Esophagus squamous epithelium (tissue), 5 donors: ENCODE measurements around the gene IL5RA. TPM values are rescaled to one million over a fixed set of nuclear protein-coding genes. Genes with fewer than 3 reads are reported as not detected.
A peak's percentile ranks its signal among the peaks of the same experiment; 100 is the strongest.

Source experiments
- DNase-seq: peaks from one replicate; lab custom pipeline; 2025; lab: John Stamatoyannopoulos, UW
- H3K27ac ChIP-seq, 4 donors: fragments of 200-600 bp; sonication (generic); one replicate each; pipeline ENCODE4 v1.5.1; 2016 to 2019; ENCODE audit warnings: mild to moderate bottlenecking in 1 of 4
- H3K27me3 ChIP-seq, 4 donors: fragments of 200-600 bp; sonication (generic); 1 replicate in 3 of 4; 2 replicates in 1 of 4; pipeline versions ENCODE4 v1.5.1 to v1.6.0; 2017 to 2021; ENCODE audit warnings: antibody characterized with exemption in 1 of 4
- H3K36me3 ChIP-seq, 3 donors: fragments of 200-600 bp; sonication (generic); one replicate each; pipeline ENCODE4 v1.5.1; 2016 to 2019
- H3K4me1 ChIP-seq, 3 donors: fragments of 200-600 bp; sonication (generic); one replicate each; pipeline ENCODE4 v1.5.1; 2017 to 2019
- H3K4me3 ChIP-seq, 4 donors: fragments of 200-600 bp; sonication (generic); 1 replicate in 3 of 4; 2 replicates in 1 of 4; pipeline ENCODE4 v1.5.1; 2016 to 2019; ENCODE audit warnings: mild to moderate bottlenecking in 2 of 4, moderate library complexity in 1 of 4
- H3K9me3 ChIP-seq, 3 donors: fragments of 200-600 bp; sonication (generic); one replicate each; pipeline ENCODE4 v1.5.1; 2016 to 2019
- POLR2A ChIP-seq, 4 donors: fragments of 450-650 bp; IDR thresholded peaks; one replicate each; pipeline ENCODE4 v1.6.1; 2017; ENCODE audit warnings: antibody characterized with exemption in 4 of 4, mild to moderate bottlenecking in 4 of 4, moderate library complexity in 3 of 4
- WGBS, 2 donors: methylation state at CpG; one replicate each; pipeline ENCODE4 v1.1.5; 2018; 5-methylcytosine and 5-hydroxymethylcytosine counted together
- intact Hi-C: fragments of 100-400 bp; cut with DNase I; formaldehyde crosslinking; loops from one replicate; pipeline ENCODE4 v1.15.0; 2022
- total RNA-seq, 4 donors: library from RNA; depleted of rRNA; stranded (reverse); fragments of >200 nt; gene quantifications; one replicate each; pipeline ENCODE4 v1.1.0, GENCODE V29; 2016
- TF ChIP-seq, protein P1 (sequence below), 6 experiments: fragments of 450-650 bp in 4 of 6; fragments of 200-600 bp in 2 of 6; sonication (generic) in 2 of 6; IDR thresholded peaks; one replicate each; pipeline ENCODE4 v1.5.1; 2016 to 2019; ENCODE audit warnings: antibody characterized with exemption in 6 of 6, mild to moderate bottlenecking in 4 of 6, moderate library complexity in 4 of 6
- donor health status: DM: yes; HTN: yes; CAD: no.

IL5RA gene
- total RNA-seq, 4 donors from 2014 or later: 0.95 TPM; not detected in 3

GRCh38 chr3:3064297-3064696, 45.9 kb downstream of the IL5RA start:
- intact Hi-C loops: no loop called here
- H3K9me3 ChIP-seq: no peaks in the 10 kb centered on the region
- H3K4me3 ChIP-seq: no peak overlapping the region
- no peak for TF ChIP-seq POLR2A (IDR thresholded peaks at IDR 0.05)
- TF ChIP-seq, protein P1, sequence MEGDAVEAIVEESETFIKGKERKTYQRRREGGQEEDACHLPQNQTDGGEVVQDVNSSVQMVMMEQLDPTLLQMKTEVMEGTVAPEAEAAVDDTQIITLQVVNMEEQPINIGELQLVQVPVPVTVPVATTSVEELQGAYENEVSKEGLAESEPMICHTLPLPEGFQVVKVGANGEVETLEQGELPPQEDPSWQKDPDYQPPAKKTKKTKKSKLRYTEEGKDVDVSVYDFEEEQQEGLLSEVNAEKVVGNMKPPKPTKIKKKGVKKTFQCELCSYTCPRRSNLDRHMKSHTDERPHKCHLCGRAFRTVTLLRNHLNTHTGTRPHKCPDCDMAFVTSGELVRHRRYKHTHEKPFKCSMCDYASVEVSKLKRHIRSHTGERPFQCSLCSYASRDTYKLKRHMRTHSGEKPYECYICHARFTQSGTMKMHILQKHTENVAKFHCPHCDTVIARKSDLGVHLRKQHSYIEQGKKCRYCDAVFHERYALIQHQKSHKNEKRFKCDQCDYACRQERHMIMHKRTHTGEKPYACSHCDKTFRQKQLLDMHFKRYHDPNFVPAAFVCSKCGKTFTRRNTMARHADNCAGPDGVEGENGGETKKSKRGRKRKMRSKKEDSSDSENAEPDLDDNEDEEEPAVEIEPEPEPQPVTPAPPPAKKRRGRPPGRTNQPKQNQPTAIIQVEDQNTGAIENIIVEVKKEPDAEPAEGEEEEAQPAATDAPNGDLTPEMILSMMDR (IDR thresholded peaks at IDR 0.05): no peak
- H3K27me3 ChIP-seq: no peaks in the 10 kb centered on the region
- no peak overlapping the region for H3K27ac ChIP-seq
- DNase-seq: no peak
- peaks cover 0 to 14% (median 0%) of the 10 kb centered on the region in 3 donors for H3K4me1 ChIP-seq
- 40 to 65% methylated on average over 4 of the region's 4 CpGs for WGBS, 2 donors
- H3K36me3 ChIP-seq: no peaks in the 10 kb centered on the region

DNA sequence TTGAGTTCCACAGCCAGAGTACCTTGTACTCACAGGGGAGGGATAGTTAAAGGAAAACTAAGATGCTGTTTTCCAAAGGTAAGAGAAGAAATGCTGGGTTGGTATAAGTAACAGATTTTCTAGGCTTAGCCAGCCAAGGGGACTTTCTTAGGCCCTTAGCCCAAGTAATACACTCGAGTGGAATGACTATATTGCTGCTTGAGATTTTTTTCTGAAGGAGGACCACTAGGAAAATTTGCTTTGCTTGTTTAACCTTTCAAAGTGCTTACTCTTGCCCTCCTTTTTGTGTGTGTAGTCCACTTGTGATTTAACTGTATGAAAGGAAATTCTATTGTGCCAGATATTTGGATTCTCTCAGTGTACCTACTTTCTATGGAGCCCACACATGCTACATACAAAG, 50.5 kb downstream of the IL5RA start:
- intact Hi-C loops: no loop called here
- TF ChIP-seq, protein P1 (IDR thresholded peaks at IDR 0.05): no peak
- no peak for TF ChIP-seq POLR2A (IDR thresholded peaks at IDR 0.05)
- no peaks in the 10 kb centered on the region for H3K9me3 ChIP-seq
- H3K27me3 ChIP-seq: no peaks in the 10 kb centered on the region
- H3K27ac ChIP-seq: no peak overlapping the region
- no peaks in the 10 kb centered on the region for H3K4me1 ChIP-seq
- H3K36me3 ChIP-seq: no peaks in the 10 kb centered on the region
- no peak overlapping the region for H3K4me3 ChIP-seq
- DNase-seq: no peak
- whole genome bisulfite sequencing, 2 donors: 57% methylated on average over 1 of the region's 1 CpG

- no peak overlapping the region for H3K27ac ChIP-seq
- DNase-seq: no peak
- intact Hi-C loops: no loop called here
Measured at GRCh38 chr3:3053974-3054373, 56.2 kb downstream of the IL5RA start.

DNA sequence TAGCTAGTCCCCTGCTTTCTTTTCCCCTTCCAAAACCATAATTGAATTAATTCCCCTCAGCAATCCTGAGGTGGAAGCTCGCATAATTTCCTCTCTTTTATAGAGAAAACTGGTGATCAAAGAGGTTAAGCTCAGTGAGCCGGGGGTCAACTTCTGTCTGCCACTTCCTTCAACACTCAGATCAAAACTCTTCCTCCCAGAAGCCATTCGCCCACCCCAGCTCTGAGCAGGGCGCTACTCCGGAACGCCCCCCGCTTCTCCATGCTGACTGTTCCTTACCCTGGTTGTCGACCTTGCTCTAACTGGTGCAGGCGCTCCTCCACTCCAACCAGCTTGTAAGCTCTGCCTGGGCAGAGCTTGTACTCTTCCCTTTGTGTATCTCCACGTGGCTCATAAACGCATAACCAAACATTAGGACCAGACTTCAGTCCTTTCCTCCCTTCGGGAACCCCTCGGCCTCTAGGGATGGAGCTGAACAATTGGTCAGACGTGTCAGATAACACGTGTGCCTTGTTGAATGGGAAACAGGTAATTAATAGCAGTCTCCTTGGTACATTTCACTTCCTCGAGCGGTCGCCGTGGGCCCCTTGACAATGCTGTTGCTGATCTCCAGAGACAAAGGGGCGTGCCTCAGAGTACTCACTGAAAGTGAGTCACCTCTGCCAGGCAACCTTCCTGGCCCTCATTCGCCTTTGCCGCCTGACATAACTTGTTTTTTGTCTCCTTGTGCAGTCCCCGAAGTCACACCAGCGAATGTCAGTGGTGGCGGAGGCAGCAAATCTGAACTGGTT, 71.8 kb downstream of the IL5RA start:
- 54 to 57% methylated on average over 15 to 25 of the region's 25 CpGs for WGBS, 2 donors
- H3K9me3 ChIP-seq: no peaks in the 10 kb centered on the region
- peak overlapping the region; percentile 47 to 77 (median 66) for H3K27ac ChIP-seq
- peaks cover 0 to 20% (median 0%) of the 10 kb centered on the region in 3 donors for H3K4me1 ChIP-seq
- intact Hi-C loops: no loop called here
- H3K36me3 ChIP-seq: no peaks in the 10 kb centered on the region
- no peaks in the 10 kb centered on the region for H3K27me3 ChIP-seq
- TF ChIP-seq, protein P1 (IDR thresholded peaks at IDR 0.05): no peak
- TF ChIP-seq POLR2A (IDR thresholded peaks at IDR 0.05): no peak
- H3K4me3 ChIP-seq: peak overlapping the region in 3 of 4 donors; percentile 19 to 49 (median 23)
- DNase-seq: peak; percentile 2

More at GRCh38 chr3:3053974-3054373, 56.2 kb downstream of the IL5RA start:
- no peaks in the 10 kb centered on the region for H3K4me1 ChIP-seq
- no peaks in the 10 kb centered on the region for H3K27me3 ChIP-seq
- no peak overlapping the region for H3K4me3 ChIP-seq
- no peaks in the 10 kb centered on the region for H3K9me3 ChIP-seq
- TF ChIP-seq POLR2A (IDR thresholded peaks at IDR 0.05): no peak
- TF ChIP-seq, protein P1 (IDR thresholded peaks at IDR 0.05): no peak
- WGBS, 2 donors: 48 to 60% methylated on average over 4 of the region's 4 CpGs
- no peaks in the 10 kb centered on the region for H3K36me3 ChIP-seq

- H3K9me3 ChIP-seq: no peaks in the 10 kb centered on the region
- H3K4me3 ChIP-seq: no peak overlapping the region
- H3K27ac ChIP-seq: no peak overlapping the region
- no peak for TF ChIP-seq POLR2A (IDR thresholded peaks at IDR 0.05)
- TF ChIP-seq, protein P1 (IDR thresholded peaks at IDR 0.05): no peak
- no peaks in the 10 kb centered on the region for H3K27me3 ChIP-seq
- intact Hi-C loops: no loop called here
- H3K4me1 ChIP-seq: peaks cover 0 to 20% (median 0%) of the 10 kb centered on the region in 3 donors
- H3K36me3 ChIP-seq: no peaks in the 10 kb centered on the region
- DNase-seq: no peak
- 84 to 93% methylated on average over 9 to 13 of the region's 13 CpGs for WGBS, 2 donors
Measured at GRCh38 chr3:3037156-3037555, 73.0 kb downstream of the IL5RA start.
